ENCODE data around the gene NAPSA. TPM values are rescaled to one million over a fixed set of nuclear protein-coding genes. Genes with fewer than 3 reads are reported as not detected.

Gene NAPSA
- total RNA-seq, 2 experiments from 2014 or later: 44.0 to 63.4 TPM

DNA sequence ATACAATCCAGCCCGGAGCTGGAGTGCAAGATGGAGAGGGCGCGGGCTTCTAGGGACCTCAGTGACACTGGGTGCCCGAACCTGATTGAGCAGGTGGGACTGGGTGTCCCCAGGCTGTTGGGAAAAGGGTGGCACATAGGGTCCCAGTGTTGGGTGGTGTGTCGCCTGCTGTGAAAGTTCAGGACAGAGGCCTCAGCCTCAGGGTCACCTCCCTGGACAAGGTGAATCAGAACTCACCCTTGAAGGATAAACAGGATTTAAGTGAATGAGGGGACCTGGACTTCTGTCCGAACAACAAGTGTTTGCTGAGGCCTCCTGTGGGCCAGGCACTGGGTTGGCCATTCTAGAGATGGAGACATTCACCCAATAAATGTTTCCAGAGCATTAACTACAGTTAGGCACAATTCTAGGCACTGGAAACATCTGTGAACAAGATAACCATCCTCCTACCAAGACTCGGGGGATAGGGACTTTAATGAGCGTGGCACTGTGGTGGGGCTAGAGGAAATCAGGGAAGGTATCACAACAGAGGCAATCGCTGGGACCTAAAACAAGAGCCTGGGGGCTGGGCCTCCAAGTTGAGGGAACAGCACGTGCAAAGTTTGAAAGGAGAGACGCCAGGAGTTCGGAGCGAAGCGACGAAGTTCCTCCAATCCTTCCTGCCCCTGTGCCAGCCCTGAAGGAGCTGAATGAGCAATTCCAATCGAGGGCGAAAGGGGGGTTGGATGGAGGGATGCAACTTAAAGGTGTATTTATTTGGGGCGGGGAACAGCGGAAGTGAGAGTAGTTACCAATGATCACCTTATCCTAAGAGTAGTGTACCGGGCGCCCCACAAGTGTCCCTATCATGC is 17.8 kb upstream of the NAPSA start:
- Mint-ChIP-seq H3K36me3 (ENCODE audit: low read depth) (peaks cover 51% of the 10 kb centered on the region), H3K27ac (peak overlapping the region; percentile 87), H3K9me3 (ENCODE audit: low read depth) (no peaks in the 10 kb centered on the region), H3K4me1 (peaks cover 27% of the 10 kb centered on the region), H3K27me3 (no peaks in the 10 kb centered on the region), H3K4me3 (peak overlapping the region; percentile 99)
- ChIA-PET POLR2A (interaction anchor here (0.6 to 1.3 kb wide), 3 partner anchors 9 to 200 kb away, joined by 3 to 4 read pairs (median 3); no protein-coding TSS in a partner anchor), CTCF (interaction anchor here (1.0 to 1.2 kb wide), 2 partner anchors 25 to 26 kb away, joined by 3 to 4 read pairs; no protein-coding TSS in a partner anchor)
- intact Hi-C loops (cut with DNase I, micrococcal nuclease): no loop called here
- no peak for ATAC-seq
- no peak for DNase-seq

DNA sequence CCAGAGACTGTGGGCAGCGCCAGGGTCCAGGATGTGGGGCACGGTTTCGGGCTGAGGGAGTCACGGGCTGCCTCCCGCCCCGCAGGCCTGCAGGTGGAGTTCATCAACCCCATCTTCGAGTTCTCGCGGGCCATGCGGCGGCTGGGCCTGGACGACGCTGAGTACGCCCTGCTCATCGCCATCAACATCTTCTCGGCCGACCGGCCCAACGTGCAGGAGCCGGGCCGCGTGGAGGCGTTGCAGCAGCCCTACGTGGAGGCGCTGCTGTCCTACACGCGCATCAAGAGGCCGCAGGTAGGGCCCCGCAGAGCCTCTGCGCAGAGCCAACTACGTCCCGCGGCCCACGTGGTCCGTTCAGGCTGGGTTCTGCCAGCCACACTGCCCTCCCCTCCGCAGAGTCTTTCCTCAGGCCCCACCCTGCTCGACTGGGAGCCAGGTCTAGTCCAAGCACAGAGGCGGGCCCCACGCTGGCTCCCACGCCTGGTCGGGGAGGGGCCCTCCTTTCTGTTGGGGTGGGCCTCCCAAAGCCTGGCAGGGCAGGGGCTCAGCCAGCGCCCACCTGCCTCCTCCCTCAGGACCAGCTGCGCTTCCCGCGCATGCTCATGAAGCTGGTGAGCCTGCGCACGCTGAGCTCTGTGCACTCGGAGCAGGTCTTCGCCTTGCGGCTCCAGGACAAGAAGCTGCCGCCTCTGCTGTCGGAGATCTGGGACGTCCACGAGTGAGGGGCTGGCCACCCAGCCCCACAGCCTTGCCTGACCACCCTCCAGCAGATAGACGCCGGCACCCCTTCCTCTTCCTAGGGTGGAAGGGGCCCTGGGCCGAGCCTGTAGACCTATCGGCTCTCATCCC is 16.7 kb upstream of the NAPSA start:
- no peak overlapping the region for H3K27ac Mint-ChIP-seq
- POLR2A ChIA-PET: no interaction called here
- H3K4me1 Mint-ChIP-seq: peaks cover 28% of the 10 kb centered on the region
- CTCF ChIA-PET: no interaction called here
- intact Hi-C loops (cut with DNase I, micrococcal nuclease): no loop called here
- H3K27me3 Mint-ChIP-seq: no peaks in the 10 kb centered on the region
- H3K4me3 Mint-ChIP-seq: no peak overlapping the region
- no peaks in the 10 kb centered on the region for H3K9me3 Mint-ChIP-seq (ENCODE audit: low read depth)
- ATAC-seq (no peak), DNase-seq (no peak)
- peaks cover 50% of the 10 kb centered on the region for H3K36me3 Mint-ChIP-seq (ENCODE audit: low read depth)

DNA sequence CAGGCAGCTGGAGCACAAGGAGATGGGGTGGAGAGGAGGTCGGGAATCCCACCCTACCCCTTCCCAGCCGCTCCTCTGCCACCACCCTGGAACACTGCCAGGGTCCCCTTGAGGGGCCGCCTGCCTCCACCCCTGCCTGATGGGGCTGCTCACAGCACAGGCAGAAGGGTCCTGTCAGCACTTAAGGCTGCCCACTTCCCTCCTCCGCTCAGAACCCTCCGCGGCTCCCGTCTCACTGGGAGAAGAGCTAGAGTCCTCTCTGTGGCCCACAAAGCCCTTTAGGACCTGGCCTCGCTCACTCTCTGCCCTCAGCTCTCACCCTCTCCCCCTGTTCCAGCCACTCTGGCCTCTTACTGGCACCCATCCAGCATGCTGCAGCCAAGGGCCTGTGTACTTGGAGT is 15.3 kb upstream of the NAPSA start:
- H3K36me3 Mint-ChIP-seq (ENCODE audit: low read depth): peaks cover 45% of the 10 kb centered on the region
- H3K27me3 Mint-ChIP-seq: no peaks in the 10 kb centered on the region

DNA sequence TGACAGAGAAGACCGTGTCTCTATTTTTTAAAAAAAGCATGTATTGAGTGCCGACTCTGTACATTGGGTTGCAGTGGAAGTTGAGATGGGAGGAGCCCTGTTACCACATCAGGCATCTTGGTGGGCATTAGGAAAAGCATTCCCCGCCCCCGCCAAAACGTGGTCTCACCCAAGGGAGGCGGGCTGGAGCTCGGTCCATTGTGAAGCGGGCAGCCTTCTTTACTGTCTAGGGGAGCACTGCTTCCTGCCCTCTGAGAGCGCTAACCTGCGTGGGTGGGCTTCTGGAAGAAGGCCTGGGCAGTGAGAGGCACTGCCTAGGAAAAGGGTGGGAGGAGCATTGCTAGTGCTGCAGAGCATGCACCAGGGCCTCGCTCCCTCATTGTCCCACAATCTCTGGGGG is 14.7 kb upstream of the NAPSA start:
- H3K4me1 Mint-ChIP-seq: peaks cover 28% of the 10 kb centered on the region
- H3K27ac Mint-ChIP-seq: no peak overlapping the region
- no peaks in the 10 kb centered on the region for H3K9me3 Mint-ChIP-seq (ENCODE audit: low read depth)
- H3K27me3 Mint-ChIP-seq: no peaks in the 10 kb centered on the region
- peaks cover 44% of the 10 kb centered on the region for H3K36me3 Mint-ChIP-seq (ENCODE audit: low read depth)
- DNase-seq (no peak), ATAC-seq (no peak)
- intact Hi-C loops (cut with DNase I, micrococcal nuclease): no loop called here
- POLR2A ChIA-PET: no interaction called here
- CTCF ChIA-PET: no interaction called here
- no peak overlapping the region for H3K4me3 Mint-ChIP-seq

More for the DNA sequence above, 15.3 kb upstream of the NAPSA start:
- DNase-seq (no peak), ATAC-seq (no peak)
- CTCF ChIA-PET: interaction anchor here (1.1 kb wide), 1 partner anchor 23 kb away, joined by 3 read pairs; no protein-coding TSS in a partner anchor
- POLR2A ChIA-PET: no interaction called here
- no peak overlapping the region for H3K4me3 Mint-ChIP-seq
- intact Hi-C loops (cut with DNase I, micrococcal nuclease): no loop called here
- H3K4me1 Mint-ChIP-seq: peaks cover 32% of the 10 kb centered on the region
- no peaks in the 10 kb centered on the region for H3K9me3 Mint-ChIP-seq (ENCODE audit: low read depth)
- no peak overlapping the region for H3K27ac Mint-ChIP-seq

DNA sequence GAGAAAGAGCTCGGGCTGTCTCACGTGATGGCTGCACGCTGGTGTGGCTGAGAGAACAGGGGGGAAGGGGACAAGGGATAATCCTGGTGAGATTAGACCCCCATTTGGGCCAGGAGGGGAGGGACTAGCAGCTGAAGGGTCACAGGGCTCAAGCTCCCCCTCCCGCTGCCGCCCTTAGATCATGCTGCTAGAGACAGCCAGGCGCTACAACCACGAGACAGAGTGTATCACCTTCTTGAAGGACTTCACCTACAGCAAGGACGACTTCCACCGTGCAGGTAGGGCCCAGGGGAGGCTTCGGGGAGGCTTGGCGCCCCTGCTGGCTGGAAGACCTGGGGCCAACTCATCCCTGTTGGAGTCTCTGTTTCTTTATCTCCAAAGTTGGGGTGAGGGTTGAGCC is 14.2 kb upstream of the NAPSA start:
- ATAC-seq (no peak), DNase-seq (no peak)
- H3K36me3 Mint-ChIP-seq (ENCODE audit: low read depth): peaks cover 38% of the 10 kb centered on the region
- peaks cover 26% of the 10 kb centered on the region for H3K4me1 Mint-ChIP-seq
- no peak overlapping the region for H3K27ac Mint-ChIP-seq
- intact Hi-C loops (cut with DNase I, micrococcal nuclease): no loop called here
- ChIA-PET POLR2A (interaction anchor here (0.6 kb wide), 1 partner anchor 46 kb away, joined by 4 read pairs; no protein-coding TSS in a partner anchor), CTCF (interaction anchor here (1.4 kb wide), 1 partner anchor 22 kb away, joined by 3 read pairs; no protein-coding TSS in a partner anchor)
- H3K4me3 Mint-ChIP-seq: no peak overlapping the region
- no peaks in the 10 kb centered on the region for H3K9me3 Mint-ChIP-seq (ENCODE audit: low read depth)
- no peaks in the 10 kb centered on the region for H3K27me3 Mint-ChIP-seq

DNA sequence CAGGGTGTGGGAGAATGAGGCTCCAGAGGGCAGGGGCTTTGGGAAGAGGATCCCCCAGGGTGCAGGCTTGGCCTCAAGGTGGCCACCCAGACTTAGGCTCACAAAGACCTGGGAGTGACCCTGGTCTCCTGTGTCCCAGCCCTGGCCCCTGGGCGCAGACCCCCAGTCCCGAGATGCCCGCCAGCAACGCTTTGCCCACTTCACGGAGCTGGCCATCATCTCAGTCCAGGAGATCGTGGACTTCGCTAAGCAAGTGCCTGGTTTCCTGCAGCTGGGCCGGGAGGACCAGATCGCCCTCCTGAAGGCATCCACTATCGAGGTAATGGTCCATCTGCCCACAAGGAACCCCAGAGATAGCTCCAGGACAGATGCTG is 13.4 kb upstream of the NAPSA start:
- no peaks in the 10 kb centered on the region for H3K27me3 Mint-ChIP-seq
- no peak overlapping the region for H3K27ac Mint-ChIP-seq
- H3K4me1 Mint-ChIP-seq: peaks cover 30% of the 10 kb centered on the region
- CTCF ChIA-PET: interaction anchor here (1.4 kb wide), 1 partner anchor 21 kb away, joined by 3 read pairs; no protein-coding TSS in a partner anchor
- no peak for DNase-seq
- peaks cover 34% of the 10 kb centered on the region for H3K36me3 Mint-ChIP-seq (ENCODE audit: low read depth)
- H3K4me3 Mint-ChIP-seq: no peak overlapping the region
- intact Hi-C loops (cut with DNase I, micrococcal nuclease): no loop called here
- POLR2A ChIA-PET: interaction anchor here (0.6 kb wide), 1 partner anchor 45 kb away, joined by 4 read pairs; no protein-coding TSS in a partner anchor
- no peaks in the 10 kb centered on the region for H3K9me3 Mint-ChIP-seq (ENCODE audit: low read depth)
- ATAC-seq: no peak

DNA sequence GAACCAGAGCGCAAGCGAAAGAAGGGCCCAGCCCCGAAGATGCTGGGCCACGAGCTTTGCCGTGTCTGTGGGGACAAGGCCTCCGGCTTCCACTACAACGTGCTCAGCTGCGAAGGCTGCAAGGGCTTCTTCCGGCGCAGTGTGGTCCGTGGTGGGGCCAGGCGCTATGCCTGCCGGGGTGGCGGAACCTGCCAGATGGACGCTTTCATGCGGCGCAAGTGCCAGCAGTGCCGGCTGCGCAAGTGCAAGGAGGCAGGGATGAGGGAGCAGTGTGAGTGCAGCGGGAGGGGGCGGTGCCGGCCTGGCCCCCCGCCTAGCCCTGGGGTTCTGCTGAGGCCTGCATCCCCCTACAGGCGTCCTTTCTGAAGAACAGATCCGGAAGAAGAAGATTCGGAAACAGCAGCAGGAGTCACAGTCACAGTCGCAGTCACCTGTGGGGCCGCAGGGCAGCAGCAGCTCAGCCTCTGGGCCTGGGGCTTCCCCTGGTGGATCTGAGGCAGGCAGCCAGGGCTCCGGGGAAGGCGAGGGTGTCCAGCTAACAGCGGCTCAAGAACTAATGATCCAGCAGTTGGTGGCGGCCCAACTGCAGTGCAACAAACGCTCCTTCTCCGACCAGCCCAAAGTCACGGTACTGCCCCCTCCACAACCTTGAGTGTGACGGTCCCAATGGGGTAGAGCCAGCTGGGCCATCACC is 12.9 kb upstream of the NAPSA start:
- ATAC-seq (no peak), DNase-seq (no peak)
- no peaks in the 10 kb centered on the region for H3K9me3 Mint-ChIP-seq (ENCODE audit: low read depth)
- CTCF ChIA-PET: interaction anchor here (1.4 kb wide), 1 partner anchor 21 kb away, joined by 3 read pairs; no protein-coding TSS in a partner anchor
- no peaks in the 10 kb centered on the region for H3K27me3 Mint-ChIP-seq
- H3K4me3 Mint-ChIP-seq: no peak overlapping the region
- H3K36me3 Mint-ChIP-seq (ENCODE audit: low read depth): peaks cover 34% of the 10 kb centered on the region
- no peak overlapping the region for H3K27ac Mint-ChIP-seq
- intact Hi-C loops (cut with DNase I, micrococcal nuclease): no loop called here
- POLR2A ChIA-PET: no interaction called here
- H3K4me1 Mint-ChIP-seq: peaks cover 24% of the 10 kb centered on the region

DNA sequence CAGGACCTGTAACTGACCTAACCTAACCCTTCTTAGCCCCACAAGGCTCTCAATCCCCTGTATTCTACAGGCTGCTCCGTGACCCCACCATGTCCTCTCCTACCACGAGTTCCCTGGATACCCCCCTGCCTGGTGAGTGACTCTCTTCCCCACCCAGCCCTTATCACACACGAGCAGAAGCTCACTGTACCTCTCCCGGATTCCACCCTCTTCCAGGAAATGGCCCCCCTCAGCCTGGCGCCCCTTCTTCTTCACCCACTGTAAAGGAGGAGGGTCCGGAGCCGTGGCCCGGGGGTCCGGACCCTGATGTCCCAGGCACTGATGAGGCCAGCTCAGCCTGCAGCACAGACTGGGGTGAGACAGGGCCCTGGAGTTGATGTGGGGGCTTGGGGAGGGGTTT is 12.1 kb upstream of the NAPSA start:
- ATAC-seq: no peak
- Mint-ChIP-seq H3K9me3 (ENCODE audit: low read depth) (no peaks in the 10 kb centered on the region), H3K4me1 (peaks cover 21% of the 10 kb centered on the region), H3K4me3 (peak overlapping the region; percentile 89), H3K27me3 (no peaks in the 10 kb centered on the region), H3K27ac (peak overlapping the region; percentile 69), H3K36me3 (ENCODE audit: low read depth) (peaks cover 34% of the 10 kb centered on the region)
- intact Hi-C loops (cut with DNase I, micrococcal nuclease): loop anchor here in 1 of 2 experiments (2.0 kb wide), 3 partner anchors 347 to 735 kb away; partner anchors contain the start of gene SCAF1
- no peak for DNase-seq
- ChIA-PET POLR2A (no interaction called here), CTCF (no interaction called here)

DNA sequence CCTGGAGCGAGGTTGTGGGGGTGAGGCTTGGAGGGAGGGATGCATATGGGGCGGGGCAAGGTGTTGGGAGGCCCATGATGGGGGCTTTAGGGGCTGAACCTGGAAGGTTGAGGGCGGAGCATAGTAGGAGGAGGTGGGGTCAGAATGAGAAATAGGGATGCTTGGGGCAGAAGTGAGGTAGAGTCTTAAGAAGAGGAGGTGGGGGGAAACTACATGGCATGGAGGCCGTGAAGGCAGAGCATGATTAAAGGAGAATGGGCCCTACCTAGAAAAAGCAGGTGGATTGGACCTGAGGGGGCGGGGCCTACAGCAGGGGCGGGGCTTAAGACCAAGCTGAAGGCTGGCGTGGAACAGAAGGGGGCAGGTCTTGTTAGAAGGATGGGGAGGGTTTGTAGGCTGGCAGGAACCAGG is 11.6 kb upstream of the NAPSA start:
- no peaks in the 10 kb centered on the region for H3K27me3 Mint-ChIP-seq
- DNase-seq (peak; percentile 78), ATAC-seq (peak; percentile 46)
- H3K9me3 Mint-ChIP-seq (ENCODE audit: low read depth): no peaks in the 10 kb centered on the region
- peaks cover 34% of the 10 kb centered on the region for H3K36me3 Mint-ChIP-seq (ENCODE audit: low read depth)
- intact Hi-C loops (cut with DNase I, micrococcal nuclease): loop anchor here in 1 of 2 experiments (2.0 kb wide), 3 partner anchors 348 to 734 kb away; partner anchors contain the start of gene SCAF1
- H3K4me1 Mint-ChIP-seq: peaks cover 21% of the 10 kb centered on the region
- POLR2A ChIA-PET: no interaction called here
- CTCF ChIA-PET: interaction anchor here (0.5 kb wide), 1 partner anchor 20 kb away, joined by 5 read pairs; no protein-coding TSS in a partner anchor
- H3K4me3 Mint-ChIP-seq: peak overlapping the region; percentile 89
- H3K27ac Mint-ChIP-seq: peak overlapping the region; percentile 69

DNA sequence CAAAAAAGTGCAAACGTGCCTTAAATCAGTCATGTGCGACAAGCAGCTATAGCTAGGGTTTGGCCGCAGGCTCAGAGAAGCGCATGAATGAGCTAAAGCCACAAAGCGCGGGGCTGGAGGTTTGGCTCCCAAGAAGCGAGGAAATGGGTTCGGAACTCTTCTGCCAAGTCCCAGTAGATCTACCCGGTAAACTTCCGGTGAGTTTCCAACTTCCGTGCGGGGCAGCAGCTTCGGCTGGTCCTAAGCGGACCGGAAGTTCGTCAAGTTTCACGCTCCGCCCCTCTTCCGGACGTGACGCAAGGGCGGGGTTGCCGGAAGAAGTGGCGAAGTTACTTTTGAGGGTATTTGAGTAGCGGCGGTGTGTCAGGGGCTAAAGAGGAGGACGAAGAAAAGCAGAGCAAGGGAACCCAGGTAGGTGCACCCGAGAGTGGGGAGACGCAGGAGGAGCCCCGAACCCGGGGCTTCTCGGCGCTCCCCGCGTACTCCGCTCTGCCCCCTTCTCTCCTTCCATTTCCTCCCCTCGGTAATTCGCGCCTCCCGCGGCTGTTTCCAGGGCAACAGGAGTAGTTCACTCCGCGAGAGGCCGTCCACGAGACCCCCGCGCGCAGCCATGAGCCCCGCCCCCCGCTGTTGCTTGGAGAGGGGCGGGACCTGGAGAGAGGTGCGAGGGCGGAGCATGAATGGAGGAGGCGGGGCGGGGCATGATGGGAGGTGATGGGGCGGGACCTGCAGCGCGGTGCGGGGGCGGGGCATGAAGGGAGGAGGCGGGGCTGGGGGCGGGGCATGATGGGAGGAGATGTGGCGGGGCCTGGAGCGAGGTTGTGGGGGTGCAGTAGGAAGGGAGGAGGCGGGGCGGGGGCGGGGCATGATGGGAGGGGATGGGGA is 11.0 kb upstream of the NAPSA start, which contains the start of gene NR1H2:
Gene NR1H2 (plus strand): TSS at position 292 of the 885 bp plus-strand sequence. CDS start 1,149 bp downstream, outside the sequence.
- Mint-ChIP-seq H3K27me3 (no peaks in the 10 kb centered on the region), H3K9me3 (ENCODE audit: low read depth) (no peaks in the 10 kb centered on the region), H3K4me1 (peaks cover 21% of the 10 kb centered on the region), H3K27ac (peak within 1 kb of the TSS; percentile 97), H3K36me3 (ENCODE audit: low read depth) (peaks cover 34% of the 10 kb centered on the region), H3K4me3 (peak within 1 kb of the TSS; percentile 89)
- ChIA-PET POLR2A (interaction anchor here (0.6 to 1.1 kb wide), 5 partner anchors 8 to 135 kb away, joined by 3 to 6 read pairs (median 5); no protein-coding TSS in a partner anchor), CTCF (interaction anchor here (0.5 to 2.8 kb wide), 5 partner anchors 12 to 51 kb away, joined by 3 to 11 read pairs (median 5); partner anchors contain the start of gene NAPSA)
- intact Hi-C loops (cut with DNase I, micrococcal nuclease): loop anchor here (1.0 to 2.0 kb wide), 14 partner anchors 8 to 734 kb away; partner anchors contain the start of genes JOSD2 (in 2 of the 2), POLD1 (in 2 of the 2), AKT1S1 (in 1 of the 2) and ATF5 (in 1 of the 2)
- DNase-seq (peak; percentile 97), ATAC-seq (peak; percentile 89)
